IPS DF 6.9 (cell line): ENCODE data around the gene PVALB.
A peak's percentile ranks its signal among the peaks of the same experiment; 100 is the strongest.

Source experiments
- DNase-seq: peaks from one replicate; pipeline ENCODE4 v3.0.0-alpha.2; 2013; ENCODE audit warnings: low read depth, low spot score
- H3K27ac ChIP-seq: one replicate; pipeline ENCODE4 v1.5.1; 2013; ENCODE audit warnings: low read length, control low read depth
- H3K27me3 ChIP-seq: 2 replicates; pipeline ENCODE4 v1.6.1; 2013; ENCODE audit warnings: mild to moderate bottlenecking, low read length; ENCODE audit not compliant: control insufficient read depth, insufficient read depth
- H3K36me3 ChIP-seq: 2 replicates; pipeline ENCODE4 v1.6.1; 2013; ENCODE audit warnings: low read length; ENCODE audit not compliant: control insufficient read depth, insufficient read depth
- H3K4me1 ChIP-seq: 2 replicates; pipeline ENCODE4 v1.6.1; 2013; ENCODE audit warnings: low read length; ENCODE audit not compliant: control insufficient read depth, insufficient read depth
- H3K4me3 ChIP-seq: 2 replicates; pipeline ENCODE4 v1.5.1; 2013; ENCODE audit warnings: mild to moderate bottlenecking, low read length
- H3K9me3 ChIP-seq: 2 replicates; pipeline ENCODE4 v1.6.1; 2013; ENCODE audit warnings: low read length, inconsistent platforms; ENCODE audit not compliant: control insufficient read depth, insufficient read depth
- WGBS: extraction: QIAGEN DNeasy Blood & Tissue Kit; methylation state at CpG from one replicate; pipeline ENCODE4 v1.1.7; 2013; ENCODE audit warnings: mixed read lengths, missing lambda C conversion rate; ENCODE audit not compliant: insufficient read length, insufficient coverage; 5-methylcytosine and 5-hydroxymethylcytosine counted together

Gene PVALB

DNA sequence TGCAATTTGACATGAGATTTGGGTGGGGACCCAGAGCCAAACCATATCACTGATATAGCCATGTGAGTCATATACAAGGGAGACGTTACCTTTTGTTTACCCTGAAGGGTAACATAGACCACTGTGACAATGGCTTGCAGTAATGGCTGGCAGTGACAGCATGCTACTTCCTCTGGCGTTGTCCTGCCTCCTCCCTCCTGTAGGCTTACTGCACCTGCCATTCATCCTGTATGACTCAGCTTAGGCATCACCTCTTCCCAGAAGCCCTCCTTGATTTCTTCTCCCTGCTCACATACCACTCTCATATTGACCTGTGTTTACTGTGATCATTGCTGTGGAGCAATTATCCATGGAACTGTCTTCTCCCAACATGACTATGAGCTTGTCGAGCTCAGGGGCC, 12.0 kb upstream of the PVALB start:
- Histone ChIP-seq H3K27ac (no peak overlapping the region), H3K4me3 (no peak overlapping the region), H3K36me3 (no peaks in the 10 kb centered on the region), H3K9me3 (no peaks in the 10 kb centered on the region), H3K4me1 (peaks cover 2% of the 10 kb centered on the region; the same call in 1 of the 2 replicates), H3K27me3 (no peaks in the 10 kb centered on the region)
- no CpG with 5 or more reads among the region's 3 CpGs for WGBS
- DNase-seq: no peak

DNA sequence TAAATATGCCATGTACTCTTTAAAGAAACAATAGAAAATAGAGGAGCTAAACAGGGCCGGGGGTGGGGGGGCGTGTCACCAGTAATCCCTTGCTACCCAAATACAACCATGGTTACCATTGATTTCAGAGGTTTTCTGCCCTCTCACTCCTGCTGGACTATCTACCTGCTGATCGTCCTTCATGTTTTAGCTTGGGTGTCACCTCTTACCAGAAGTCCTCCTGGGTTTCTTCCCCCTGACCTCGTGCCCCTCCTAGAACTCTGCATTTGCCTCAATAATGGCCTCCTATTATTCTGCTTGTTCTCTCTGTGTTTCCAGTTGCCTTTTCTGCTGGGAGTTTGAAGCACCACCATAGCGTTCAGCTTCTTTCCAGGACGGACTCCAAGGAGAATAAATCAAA, 9.4 kb upstream of the PVALB start:
- H3K27me3 ChIP-seq: no peaks in the 10 kb centered on the region
- no peaks in the 10 kb centered on the region for H3K9me3 ChIP-seq
- WGBS: no CpG with 5 or more reads among the region's 6 CpGs

DNA sequence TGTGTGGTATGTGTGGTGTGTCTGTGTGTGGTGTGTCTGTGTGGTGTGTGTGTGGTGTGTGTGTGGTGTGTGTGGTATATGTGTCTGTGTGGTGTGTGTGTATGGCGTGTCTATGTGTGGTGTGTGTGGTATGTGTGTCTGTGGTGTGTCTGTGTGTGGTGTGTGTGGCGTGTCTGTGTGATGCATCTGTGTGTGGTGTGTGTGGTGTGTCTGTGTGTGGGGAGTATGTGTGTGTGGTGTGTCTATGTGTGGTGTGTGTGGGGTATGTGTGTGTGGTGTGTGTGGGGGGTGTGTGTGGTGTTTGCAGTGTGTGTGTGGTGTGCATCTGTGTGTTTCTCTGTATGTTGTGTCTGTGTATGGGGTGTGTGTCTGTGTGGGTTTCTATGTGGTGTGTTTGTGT, 7.8 kb upstream of the PVALB start:
- DNase-seq: no peak
- no peaks in the 10 kb centered on the region for H3K36me3 ChIP-seq
- no peak overlapping the region for H3K27ac ChIP-seq
- H3K27me3 ChIP-seq: no peaks in the 10 kb centered on the region
- WGBS: no CpG with 5 or more reads among the region's 2 CpGs
- no peak overlapping the region for H3K4me3 ChIP-seq
- no peaks in the 10 kb centered on the region for H3K9me3 ChIP-seq
- peaks cover 2% of the 10 kb centered on the region for H3K4me1 ChIP-seq

More for the DNA sequence above, 9.4 kb upstream of the PVALB start:
- Histone ChIP-seq H3K4me1 (peaks cover 2% of the 10 kb centered on the region), H3K4me3 (no peak overlapping the region), H3K27ac (no peak overlapping the region), H3K36me3 (no peaks in the 10 kb centered on the region)
- DNase-seq: no peak

DNA sequence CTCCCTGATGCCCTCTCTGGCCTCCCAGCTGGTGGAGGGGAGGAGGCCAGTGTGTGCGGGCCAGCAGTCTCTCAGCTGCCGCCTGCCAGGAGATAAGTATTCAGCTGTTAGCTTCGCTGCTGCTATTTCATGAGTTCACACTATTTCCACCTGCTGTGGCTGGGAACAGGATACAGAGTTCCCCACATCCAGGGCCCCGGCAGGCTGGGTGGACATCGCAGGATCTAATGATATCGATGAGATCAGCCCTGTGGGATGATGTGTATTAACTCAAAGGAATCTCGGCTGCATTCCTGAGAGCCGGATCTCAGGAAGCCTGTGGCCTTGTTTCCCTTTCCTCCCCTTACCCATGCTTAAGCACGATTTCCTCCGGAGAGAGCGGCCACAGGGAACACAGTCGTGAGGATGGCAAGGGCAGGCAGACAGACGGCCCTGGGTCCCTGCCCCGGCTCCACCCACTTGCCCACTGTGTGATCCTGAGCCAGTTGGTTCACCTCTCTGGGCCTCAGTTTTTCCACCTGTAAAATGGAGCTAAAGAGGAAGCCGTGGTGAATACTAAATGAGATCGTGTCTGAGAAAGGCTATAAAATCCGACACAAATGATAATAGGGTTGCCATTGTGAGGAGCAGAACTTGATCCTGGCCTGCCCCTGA, 6.5 kb upstream of the PVALB start:
- H3K4me3 ChIP-seq: no peak overlapping the region
- no peaks in the 10 kb centered on the region for H3K9me3 ChIP-seq
- no peak overlapping the region for H3K27ac ChIP-seq
- H3K4me1 ChIP-seq: no peaks in the 10 kb centered on the region; the same call in 1 of the 2 replicates
- H3K36me3 ChIP-seq: no peaks in the 10 kb centered on the region
- DNase-seq: no peak
- no peaks in the 10 kb centered on the region; the same call in 1 of the 2 replicates for H3K27me3 ChIP-seq
- WGBS: no CpG with 5 or more reads among the region's 17 CpGs

DNA sequence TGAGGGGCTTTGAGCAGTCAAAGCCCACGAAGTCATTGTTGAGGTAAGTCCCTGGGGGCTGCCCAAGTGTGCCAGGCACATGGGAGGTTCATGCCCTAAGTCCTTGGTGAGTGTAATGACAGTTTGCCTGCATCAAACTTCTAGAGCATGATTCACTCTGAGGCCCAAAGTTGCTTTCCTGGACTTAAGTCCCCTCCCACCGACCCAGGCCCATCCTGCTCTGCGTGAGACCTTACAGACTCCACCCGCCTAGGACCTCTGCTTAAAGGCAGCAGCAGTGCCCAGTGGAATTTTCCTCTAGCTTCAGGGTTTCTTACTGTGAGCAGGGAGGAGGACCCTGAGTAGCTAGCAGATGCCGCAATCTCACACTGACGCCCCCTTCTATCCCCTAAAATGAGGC, 5.7 kb upstream of the PVALB start:
- Histone ChIP-seq H3K27ac (no peak overlapping the region), H3K36me3 (no peaks in the 10 kb centered on the region), H3K4me3 (no peak overlapping the region), H3K27me3 (peaks cover 3% of the 10 kb centered on the region; the same call in 1 of the 2 replicates), H3K9me3 (no peaks in the 10 kb centered on the region), H3K4me1 (no peaks in the 10 kb centered on the region; the same call in 1 of the 2 replicates)
- no peak for DNase-seq
- WGBS: no CpG with 5 or more reads among the region's 6 CpGs

DNA sequence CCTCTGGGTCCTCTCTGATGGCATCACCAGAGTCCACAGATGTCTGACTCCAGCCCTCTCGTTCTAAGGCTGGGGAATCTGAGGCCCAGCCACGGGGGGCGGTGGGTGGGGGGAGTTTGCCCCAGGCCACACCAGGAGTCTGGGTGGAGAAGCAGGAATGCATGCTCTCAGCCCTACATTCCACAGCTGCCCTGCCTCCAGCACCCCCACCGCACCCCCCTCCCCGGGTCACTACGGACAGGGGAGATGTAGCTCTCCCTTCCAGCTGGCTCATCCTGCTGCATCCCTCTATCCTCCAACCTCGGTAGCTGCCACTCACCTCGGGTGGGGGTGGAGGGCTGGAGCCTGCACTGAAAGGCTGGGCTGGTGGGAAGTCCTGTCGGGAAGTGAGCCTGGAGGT, 2.3 kb upstream of the PVALB start:
- DNase-seq: no peak
- Histone ChIP-seq H3K27ac (no peak overlapping the region), H3K4me3 (no peak overlapping the region), H3K27me3 (peaks cover 20% of the 10 kb centered on the region), H3K36me3 (no peaks in the 10 kb centered on the region), H3K4me1 (peaks cover 3% of the 10 kb centered on the region; the same call in 1 of the 2 replicates), H3K9me3 (no peaks in the 10 kb centered on the region)
- no CpG with 5 or more reads among the region's 9 CpGs for WGBS

DNA sequence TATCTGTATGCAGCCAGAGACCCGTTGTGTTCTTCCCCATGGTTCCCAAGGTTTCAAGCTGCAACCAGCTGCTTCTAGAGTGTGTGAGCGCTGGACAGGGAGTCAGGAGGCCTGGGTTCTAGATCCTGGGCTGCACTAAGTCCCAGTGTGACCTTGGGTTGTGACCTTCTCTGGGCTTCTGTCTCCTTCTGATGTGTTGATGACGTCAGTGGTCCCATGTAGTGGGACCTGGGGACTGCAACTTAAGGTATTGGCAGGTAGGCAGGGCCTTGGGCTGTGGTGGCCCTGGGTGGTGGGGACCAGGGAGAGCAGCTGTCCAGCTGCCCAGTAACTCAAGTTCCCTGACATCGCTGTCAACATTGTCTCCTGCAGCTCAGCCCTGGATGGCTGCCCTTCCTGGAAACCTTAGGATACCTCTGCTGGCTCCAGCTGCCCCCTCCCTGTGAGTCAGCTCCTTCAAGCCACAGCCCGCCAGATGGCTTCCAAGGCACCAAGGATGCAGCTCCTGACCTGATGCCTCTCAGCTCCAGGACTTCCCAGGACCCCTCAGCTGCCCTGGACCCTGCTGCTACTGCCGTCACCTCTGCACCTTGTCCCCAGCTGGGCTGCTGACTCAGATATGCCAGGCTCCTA, 1.3 kb upstream of the PVALB start:
- DNase-seq: no peak
- Histone ChIP-seq H3K4me1 (peaks cover 3% of the 10 kb centered on the region; the same call in 1 of the 2 replicates), H3K4me3 (no peak overlapping the region), H3K27ac (no peak overlapping the region), H3K9me3 (no peaks in the 10 kb centered on the region), H3K27me3 (peaks cover 20% of the 10 kb centered on the region), H3K36me3 (no peaks in the 10 kb centered on the region)
- no CpG with 5 or more reads among the region's 6 CpGs for WGBS

DNA sequence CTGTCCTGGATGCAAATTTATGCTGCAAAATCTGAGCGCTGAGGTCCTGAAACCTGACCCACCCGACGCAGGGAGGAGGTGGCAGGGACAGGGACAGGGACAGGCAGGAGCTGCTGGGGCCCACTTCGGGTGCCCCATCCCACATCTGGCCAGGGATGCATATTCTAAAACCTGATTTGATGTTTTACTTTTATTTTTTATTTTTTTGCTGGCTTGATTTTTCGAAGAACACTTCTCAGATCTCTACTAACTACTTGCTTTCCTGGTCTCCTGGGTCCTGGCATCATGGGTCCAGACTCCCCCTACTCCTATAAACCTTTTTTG, 652 bp upstream of the PVALB start:
- Histone ChIP-seq H3K36me3 (no peaks in the 10 kb centered on the region), H3K4me1 (peaks cover 3% of the 10 kb centered on the region; the same call in 1 of the 2 replicates), H3K27me3 (peaks cover 20% of the 10 kb centered on the region), H3K4me3 (no peak overlapping the region), H3K9me3 (no peaks in the 10 kb centered on the region), H3K27ac (no peak overlapping the region)
- no CpG with 5 or more reads among the region's 5 CpGs for WGBS
- DNase-seq: no peak

DNA sequence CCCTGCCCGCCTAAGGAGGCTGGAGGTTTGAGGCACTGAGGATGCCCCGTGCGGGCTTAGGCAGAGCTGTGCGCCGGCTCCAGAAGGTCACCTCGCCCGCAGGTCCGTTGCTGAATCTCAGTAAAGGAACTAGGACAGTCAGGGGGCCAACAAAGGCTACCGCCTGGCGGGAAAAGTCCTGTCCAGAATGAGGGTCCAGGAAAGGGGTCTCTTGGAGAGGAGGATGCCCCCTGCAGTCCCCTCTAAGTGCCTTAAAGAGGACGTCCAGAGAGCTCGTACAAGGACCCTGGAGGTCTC, 548 bp downstream of the PVALB start:
- Histone ChIP-seq H3K36me3 (no peaks in the 10 kb centered on the region), H3K27ac (no peak overlapping the region), H3K4me3 (peak overlapping the region; percentile 30; the same call in 1 of the 2 replicates), H3K4me1 (peaks cover 3% of the 10 kb centered on the region; the same call in 1 of the 2 replicates), H3K9me3 (no peaks in the 10 kb centered on the region), H3K27me3 (peaks cover 20% of the 10 kb centered on the region)
- no peak for DNase-seq
- WGBS: no CpG with 5 or more reads among the region's 12 CpGs

DNA sequence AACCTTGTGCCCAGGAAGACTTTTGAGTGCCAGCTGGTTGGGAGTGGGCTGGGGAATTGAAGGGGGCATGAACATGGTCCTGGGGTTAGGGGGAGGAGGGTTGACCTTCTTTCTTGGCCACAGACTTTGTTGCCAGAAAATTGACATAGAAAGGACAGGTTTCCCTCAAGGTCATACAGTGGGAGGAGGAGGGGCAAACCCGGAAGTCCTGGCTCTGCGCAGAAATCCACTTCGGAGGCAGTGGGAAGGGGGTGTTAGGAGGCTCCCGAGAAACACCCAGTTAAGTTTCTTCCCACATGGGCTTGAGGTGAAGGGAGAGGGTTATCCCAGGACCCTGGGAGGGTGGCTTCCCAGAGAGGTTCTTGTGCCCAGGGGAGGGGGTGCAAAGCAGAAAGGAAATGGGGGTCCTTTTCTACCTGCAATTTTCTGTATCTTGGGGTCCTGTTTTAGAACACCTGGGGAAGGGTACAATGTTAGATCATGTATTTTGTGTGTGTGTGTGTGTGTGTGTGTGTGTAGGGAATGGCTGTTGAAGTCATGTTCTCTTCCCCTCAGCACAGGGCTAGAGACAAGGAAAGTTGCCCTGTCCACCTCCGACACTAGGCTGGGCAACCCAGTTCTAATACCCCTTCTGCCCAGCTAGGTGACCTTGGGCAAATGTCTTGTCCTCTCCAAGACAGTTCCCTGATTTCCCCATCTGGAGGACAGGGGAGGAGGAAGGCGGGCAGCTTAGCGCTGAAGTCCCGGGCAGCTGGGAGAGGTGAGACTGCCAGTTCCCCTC, 1.1 kb downstream of the PVALB start:
- no peak for DNase-seq
- H3K36me3 ChIP-seq: no peaks in the 10 kb centered on the region
- H3K4me1 ChIP-seq: peaks cover 3% of the 10 kb centered on the region; the same call in 1 of the 2 replicates
- H3K27ac ChIP-seq: no peak overlapping the region
- H3K9me3 ChIP-seq: no peaks in the 10 kb centered on the region
- no peak overlapping the region; the same call in 1 of the 2 replicates for H3K4me3 ChIP-seq
- no CpG with 5 or more reads among the region's 8 CpGs for WGBS
- peaks cover 20% of the 10 kb centered on the region for H3K27me3 ChIP-seq
